NCI-H1105 treated with DMSO at 0.1 percent for 48 hours (cell line): ENCODE measurements around the gene LDHD.
"Not testable (repeated sequence)": the region's sequence is repeated elsewhere in the genome, so short reads cannot be mapped to it uniquely, and the experiment has no call there.

Experiments
- DNase-seq: peaks from one replicate; lab custom pipeline; 2025; lab: John Stamatoyannopoulos, UW

Gene LDHD

GRCh38 chr16:75116081-75116910, at the start of gene LDHD:
Gene LDHD (minus strand): TSS chr16:75116780. CDS start chr16:75116720, 60 bp downstream.
- DNase-seq, result no peak

DNA sequence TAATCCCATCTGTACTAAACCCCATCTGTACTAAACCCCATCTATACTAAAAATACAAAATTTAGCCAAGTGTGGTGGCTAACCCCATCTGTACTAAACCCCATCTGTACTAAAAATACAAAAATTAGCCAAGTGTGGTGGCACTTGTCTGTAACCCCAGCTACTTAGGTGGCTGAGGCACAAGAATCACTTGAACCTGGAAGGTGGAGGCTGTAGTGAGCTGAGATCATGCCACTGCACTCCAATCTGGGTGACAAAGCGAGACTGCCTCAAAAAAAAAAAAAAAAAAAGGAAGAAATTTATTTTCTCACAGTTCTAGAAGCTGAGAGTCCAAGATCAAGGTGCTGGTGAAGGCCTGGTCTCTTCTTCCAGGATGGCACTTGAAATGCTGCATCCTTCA, 43.8 kb upstream of the LDHD start:
- no peak for DNase-seq

GRCh38 chr16:75152635-75153034, 36.1 kb upstream of the LDHD start:
- no peak for DNase-seq

DNA sequence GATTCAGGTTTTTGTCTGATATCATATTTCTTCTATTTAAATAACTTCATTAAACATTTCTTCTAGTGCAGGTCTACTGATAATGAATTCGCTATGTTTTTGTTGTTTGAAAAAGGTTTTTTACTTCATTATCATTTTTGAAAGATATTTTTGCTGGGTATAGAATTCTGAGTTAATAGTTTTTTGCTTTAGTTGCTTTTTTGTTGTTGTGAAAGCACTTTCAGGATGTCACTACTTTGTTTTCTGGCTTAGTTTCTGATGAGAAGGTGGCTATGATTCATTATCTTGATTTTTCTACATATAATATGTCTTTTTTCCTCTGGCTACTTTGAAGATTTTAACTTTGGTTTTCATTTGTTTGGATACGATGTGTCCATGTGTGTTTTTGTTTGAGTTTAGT, 35.2 kb upstream of the LDHD start:
- no peak for DNase-seq

- DNase-seq, result peak; percentile 74
These were observed 32.0 kb upstream of the LDHD start, which contains the start of gene ZFP1 for GRCh38 chr16:75148311-75149195. Gene ZFP1 (plus strand): TSS chr16:75148524. CDS start chr16:75152952, 4,428 bp downstream.

DNA sequence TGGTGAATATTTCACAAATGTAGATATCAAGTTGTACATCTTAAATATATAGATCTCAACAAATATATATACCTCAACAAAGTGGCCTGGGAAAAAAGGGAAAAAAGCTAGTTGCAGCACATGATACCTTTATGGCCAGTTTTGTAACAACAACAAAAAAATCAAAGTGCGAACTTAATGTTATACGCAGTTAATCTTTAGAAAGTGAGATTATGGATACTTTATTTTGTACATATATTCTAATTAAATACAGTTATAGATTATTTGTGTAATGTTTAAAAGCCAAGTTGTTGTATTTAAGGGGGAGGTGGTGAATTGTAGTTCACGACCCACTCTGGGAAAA, 31.4 kb upstream of the LDHD start:
- DNase-seq, result no peak

GRCh38 chr16:75143941-75144340, 27.4 kb upstream of the LDHD start:
- DNase-seq, result no peak

GRCh38 chr16:75139498-75139897, 22.9 kb upstream of the LDHD start:
- DNase-seq, result no peak

DNA sequence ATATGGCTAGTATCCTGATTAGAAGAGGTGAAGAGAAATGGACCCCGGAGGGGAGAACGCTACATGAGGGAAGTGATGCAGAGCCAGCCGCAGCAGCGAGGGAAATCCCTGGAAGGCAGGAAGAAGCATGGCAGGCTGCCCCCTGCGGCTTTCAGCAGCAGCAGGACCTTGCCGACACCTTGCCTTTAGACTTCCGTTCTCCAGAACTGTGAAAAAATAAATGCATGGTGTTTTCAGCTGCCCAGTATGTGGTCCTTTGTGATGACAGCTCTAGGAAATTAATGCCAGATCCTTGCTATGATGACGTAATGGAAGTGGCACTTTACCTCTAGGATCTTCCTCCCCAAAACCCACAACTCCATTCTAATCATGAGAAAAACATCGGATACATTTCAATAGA, 22.1 kb upstream of the LDHD start:
- no peak for DNase-seq

GRCh38 chr16:75138233-75138632, 21.7 kb upstream of the LDHD start:
- no peak for DNase-seq

- DNase-seq, result no peak
These were observed 14.5 kb upstream of the LDHD start for GRCh38 chr16:75131081-75131480.

DNA sequence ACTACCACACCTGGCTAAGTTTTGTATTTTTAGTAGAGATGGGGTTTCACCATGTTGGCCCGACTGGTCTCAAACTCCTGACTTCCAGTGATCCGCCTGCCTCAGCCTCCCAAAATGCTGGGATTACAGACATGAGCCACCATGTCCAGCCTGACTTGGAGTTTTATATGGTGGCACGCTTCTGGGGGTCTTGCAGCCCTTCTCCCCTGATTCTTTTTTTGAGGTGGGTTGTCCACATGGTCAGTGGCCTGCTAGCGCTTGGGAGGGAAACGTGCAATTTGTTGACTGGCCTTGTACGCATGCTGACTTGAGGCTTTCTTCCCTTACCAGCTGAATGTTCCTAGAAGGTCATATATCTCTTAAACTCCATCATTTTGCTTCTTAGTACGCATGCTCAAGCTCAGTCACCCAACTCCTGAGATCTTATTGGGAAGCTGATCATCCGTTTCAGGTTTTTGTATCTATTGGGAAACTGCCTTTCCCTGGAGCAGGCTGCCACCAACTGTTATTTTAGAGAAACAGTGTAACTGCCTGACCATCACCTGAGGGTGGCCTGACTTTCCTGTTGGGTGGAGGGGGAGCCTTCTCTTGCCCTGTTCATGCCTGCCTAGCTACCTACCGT, 13.7 kb upstream of the LDHD start:
- no peak for DNase-seq

DNA sequence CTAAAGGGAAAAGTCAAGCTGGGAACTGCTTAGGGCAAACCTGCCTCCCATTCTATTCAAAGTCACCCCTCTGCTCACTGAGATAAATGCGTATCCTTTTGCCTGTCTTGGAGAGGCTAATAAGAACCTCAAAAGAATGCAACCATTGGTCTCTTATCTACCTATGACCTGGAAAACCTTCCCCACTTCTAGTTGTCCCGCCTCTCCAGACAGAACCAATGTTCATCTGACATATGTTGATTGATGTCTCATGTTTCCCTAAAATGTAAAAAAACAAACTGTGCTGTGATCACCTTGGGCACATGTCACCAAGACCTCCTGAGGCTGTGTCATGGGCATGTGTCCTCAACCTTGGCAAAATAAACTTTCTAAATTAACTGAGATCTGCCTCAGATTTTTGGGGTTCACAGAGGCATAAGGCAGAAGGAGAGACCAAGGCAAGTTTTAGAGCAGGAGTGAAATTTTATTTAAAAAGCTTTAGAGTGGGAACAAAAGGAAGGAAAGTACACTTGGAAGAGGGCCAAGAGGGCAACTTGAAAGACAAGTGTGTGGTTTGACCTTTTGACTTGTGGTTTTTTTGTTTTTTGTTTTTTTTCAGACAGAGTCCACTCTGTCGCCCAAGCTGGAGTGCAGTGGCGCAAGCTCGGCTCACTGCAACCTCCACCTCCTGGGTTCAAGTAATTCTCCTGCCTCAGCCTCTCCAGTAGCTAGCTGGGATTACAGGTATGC, 13.0 kb upstream of the LDHD start:
- DNase-seq, result not testable (repeated sequence)

DNA sequence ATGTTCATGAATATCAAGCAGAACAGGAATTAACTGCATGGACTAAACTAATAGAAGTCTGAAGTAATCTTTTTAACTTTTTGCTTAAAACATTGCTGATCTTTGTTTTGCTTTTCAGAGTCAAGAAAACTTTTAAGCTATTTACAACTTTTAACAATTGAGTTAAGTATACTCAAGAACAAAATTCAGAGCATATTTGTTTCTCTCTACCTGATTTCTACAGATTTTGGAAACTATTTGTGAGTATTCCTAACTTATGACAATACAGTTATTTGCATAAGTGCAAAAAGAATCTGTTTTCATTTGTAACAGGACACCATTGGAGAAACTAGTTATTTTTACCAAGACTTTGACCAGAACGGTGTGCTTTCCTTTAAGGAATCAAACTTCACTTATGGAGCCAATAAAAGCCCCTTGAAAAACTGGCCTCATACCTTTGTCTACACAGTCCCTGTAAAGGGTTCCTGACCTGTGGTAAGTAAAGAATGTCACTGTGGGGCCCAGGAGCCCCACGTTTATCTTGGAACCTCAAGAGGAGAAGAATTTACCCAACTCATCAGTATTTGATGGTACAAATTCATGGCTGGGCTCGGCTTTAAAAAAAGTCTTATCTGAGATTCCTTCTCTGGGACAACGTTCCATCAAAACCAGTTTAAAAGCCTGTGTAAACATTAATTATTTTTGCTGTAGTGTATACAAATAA, 11.3 kb upstream of the LDHD start:
- no peak for DNase-seq

- no peak for DNase-seq
These were observed 6.0 kb upstream of the LDHD start for GRCh38 chr16:75122609-75123008.

DNA sequence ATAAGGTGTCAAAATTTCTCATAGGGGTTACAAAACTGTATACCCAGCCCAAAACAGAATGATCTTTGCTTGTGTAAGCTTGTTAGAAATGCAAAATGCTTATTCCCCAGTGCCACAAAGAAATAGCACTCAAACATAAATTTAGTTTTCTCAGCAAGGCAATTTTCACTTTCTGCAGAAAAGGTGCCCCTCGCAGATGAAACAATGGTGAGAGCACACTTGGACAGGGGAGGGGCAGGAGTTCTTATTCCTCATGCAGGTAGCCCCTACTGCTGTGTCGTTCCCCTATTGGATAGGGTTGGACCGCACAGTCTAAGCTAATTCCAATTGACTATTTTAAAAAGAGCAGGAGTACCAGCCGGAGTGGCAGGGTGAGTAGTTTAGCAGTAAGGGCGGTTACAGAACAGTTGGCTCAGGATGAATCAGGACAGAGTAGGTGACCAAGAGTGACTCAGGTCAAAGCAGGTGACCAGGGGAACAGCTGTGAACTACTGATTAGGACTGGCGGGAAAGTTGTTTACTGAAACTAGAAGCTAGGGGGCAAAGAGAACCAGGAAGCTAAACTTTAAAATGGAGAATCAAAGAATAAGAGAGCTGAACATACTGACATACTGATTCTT, 5.5 kb upstream of the LDHD start:
- no peak for DNase-seq

GRCh38 chr16:75120253-75120652, 3.7 kb upstream of the LDHD start:
- DNase-seq, result no peak

DNA sequence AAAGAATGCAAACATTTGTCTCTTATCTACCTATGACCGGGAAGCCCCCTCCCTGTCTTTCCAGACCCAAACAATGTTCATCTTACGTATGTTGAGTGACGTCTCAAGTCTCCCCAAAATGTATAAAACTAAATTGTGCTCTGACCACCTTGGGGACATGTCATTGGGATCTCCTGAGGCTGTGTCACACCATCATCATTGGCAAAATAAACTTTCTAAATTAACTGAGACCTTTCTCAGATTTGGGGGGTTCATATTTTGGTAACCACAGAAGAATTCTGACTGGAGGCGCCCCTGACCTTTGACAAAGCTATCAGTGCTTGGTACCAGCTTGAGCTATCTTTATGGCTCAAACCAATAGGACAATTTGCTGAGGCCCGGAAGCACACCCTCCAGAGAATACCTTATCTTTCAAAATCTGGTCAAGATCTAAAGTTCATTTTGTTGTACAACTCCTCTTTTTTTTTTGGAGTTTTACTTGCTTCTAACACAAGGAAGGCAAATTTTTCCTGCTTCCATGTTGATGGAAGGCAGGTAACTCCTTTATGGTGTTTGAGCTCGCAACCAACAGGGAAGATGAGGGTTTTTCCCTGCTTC, 2.5 kb upstream of the LDHD start:
- no peak for DNase-seq

- no peak for DNase-seq
These were observed 298 bp upstream of the LDHD start for GRCh38 chr16:75116911-75117245.

DNA sequence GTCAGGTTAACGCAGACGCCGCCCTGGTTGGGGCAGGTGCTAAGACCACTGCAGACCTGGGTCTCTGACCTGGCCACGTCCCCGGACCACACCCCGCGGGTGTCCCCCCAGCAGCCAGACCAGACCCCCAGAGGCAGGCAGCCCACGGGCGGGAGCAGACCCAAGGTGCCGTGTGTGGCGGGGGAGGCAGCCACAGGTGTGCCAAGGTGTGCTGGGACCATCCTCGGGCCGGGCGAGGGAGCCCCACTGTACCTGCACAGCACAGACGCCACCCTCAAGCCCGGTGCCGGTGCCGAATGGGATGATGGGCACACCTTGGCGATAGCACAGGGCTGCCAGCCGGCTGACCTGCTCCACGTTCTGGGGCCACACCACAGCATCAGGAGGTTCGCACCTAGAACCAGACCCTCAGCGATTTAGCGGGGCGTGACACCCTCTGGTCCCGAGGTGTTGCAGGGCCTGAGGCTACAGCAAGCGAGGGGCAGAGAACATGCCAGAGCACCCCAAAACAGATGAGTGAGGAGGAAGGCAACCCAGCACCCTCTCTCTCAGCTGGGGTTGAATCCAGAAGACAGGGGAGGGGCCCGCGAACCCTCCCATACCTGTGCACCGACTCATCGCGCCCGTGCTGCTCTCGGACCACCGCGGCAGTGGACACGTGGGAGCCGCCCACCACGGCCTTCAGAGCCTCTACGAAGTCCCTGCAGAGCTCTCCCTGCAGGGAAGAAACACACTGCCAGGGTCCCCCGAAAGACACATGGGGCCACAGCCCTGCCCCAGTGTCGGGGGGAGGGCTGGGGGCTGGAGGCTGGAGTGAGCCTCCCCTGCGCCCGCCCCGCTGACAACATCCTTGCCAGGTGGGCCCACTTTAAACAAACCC, 1.4 kb downstream of the LDHD start:
- DNase-seq, result no peak
